Measurements from ENCODE around the gene BRD4. TPM values are rescaled to one million over a fixed set of nuclear protein-coding genes. Genes with fewer than 3 reads are reported as not detected.

Gene BRD4
- total and polyA plus RNA-seq, 2 of the 13 experiments (the other 11 are each of a cell fraction or from before 2014, with no cell fraction given), result 10.5 to 11.4 TPM

DNA sequence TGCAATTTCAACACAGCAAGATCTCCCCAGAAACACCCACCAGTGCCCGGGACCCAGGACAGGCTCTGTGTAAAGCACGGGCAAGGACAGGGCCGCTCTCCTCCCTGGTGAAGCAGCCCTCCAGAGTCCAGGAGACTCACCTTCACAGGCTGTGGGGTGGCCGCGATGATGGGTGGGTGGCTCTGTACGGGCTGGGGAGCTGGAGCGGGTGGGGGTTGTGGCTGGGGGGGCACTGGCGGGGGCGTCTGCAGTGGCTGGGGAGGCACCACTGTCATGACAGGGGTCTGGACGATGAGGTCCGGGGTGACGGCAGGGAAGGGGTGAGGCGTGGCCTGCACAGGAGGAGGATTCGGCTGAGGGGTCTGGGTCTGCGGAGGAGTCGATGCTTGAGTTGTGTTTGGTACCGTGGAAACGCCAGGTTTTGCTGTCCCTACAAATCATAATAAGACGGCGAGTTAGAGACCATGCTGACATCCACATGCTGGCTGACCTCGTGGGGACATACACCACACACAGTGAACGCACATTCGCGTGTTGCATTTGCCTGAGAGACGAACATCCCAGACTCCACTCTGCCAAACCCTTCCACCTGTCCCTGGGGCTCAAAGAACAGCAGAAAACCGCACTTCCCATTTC is 67.0 kb downstream of the BRD4 start:
- no peak for DNase-seq (ENCODE audit: low spot score)
- intact Hi-C loops (cut with micrococcal nuclease; ENCODE audit: unreplicated experiment), result loop anchor here (10.0 kb wide), 1 partner anchor 59 kb away; no protein-coding TSS in a partner anchor
- 97% methylated on average over 23 of the region's 26 CpGs for WGBS (ENCODE audit: low lambda C conversion rate)

GRCh38 chr19:15264933-15265206 is 67.5 kb downstream of the BRD4 start:
- no peak overlapping the region for H3K4me2 ChIP-seq (ENCODE audit: low read depth, low read length)
- peaks cover 58% of the 10 kb centered on the region for H4K20me1 ChIP-seq (ENCODE audit: insufficient read depth, low read length)
- ChIA-PET POLR2A (no interaction called here), CTCF (ENCODE audit: low intra/inter-chr PET ratio, low total read pairs) (interaction anchor here (2.0 kb wide), 1 partner anchor 33 kb away, joined by 8 read pairs; no protein-coding TSS in a partner anchor)
- H3K4me3 ChIP-seq (replicated peaks in 1 of 3; ENCODE audit: insufficient read depth in 1 of 3, low read depth in 2 of 3, low read length in 3 of 3), result no peak overlapping the region
- no CpG with 5 or more reads among the region's 1 CpG for WGBS (ENCODE audit: low lambda C conversion rate)
- peaks cover 28% of the 10 kb centered on the region for H3K4me1 ChIP-seq (ENCODE audit: insufficient read depth, low read length)
- H3K9ac ChIP-seq (ENCODE audit: insufficient read depth, low read depth, low read length), result no peak overlapping the region
- in situ Hi-C loops (cut with HindIII; ENCODE audit: extremely low pct_ligation_motif_present, low pct_unique_long_range_greater_than_20kb), result no loop called here
- H2AFZ ChIP-seq (ENCODE audit: low read length), result no peak overlapping the region
- H3K9me3 ChIP-seq (ENCODE audit: low read length), result no peaks in the 10 kb centered on the region
- no peak for TF ChIP-seq KDM4B (CRISPR knock-in tag; IDR thresholded peaks at IDR 0.05)
- no peak for TF ChIP-seq ZNF790 (CRISPR knock-in tag; IDR thresholded peaks at IDR 0.05; ENCODE audit: borderline replicate concordance)
- TF ChIP-seq ZBTB46 (CRISPR knock-in tag; IDR thresholded peaks at IDR 0.05; ENCODE audit: borderline replicate concordance), result no peak
- TF ChIP-seq RBM22 (optimal IDR thresholded peaks at IDR 0.05; ENCODE audit: low read length), result peak; percentile 65
- peaks cover 40% of the 10 kb centered on the region for H3K79me2 ChIP-seq (ENCODE audit: insufficient read depth, low read length)
- H3K27ac ChIP-seq (ENCODE audit: extremely low read length, insufficient read depth, low read length), result no peak overlapping the region
- DNase-seq (ENCODE audit: low spot score) (no peak), ATAC-seq (peak; percentile 38), FAIRE-seq (no peak)
- intact Hi-C loops (cut with micrococcal nuclease; ENCODE audit: unreplicated experiment), result loop anchor here (1.0 to 10.0 kb wide), 3 partner anchors 32 to 152 kb away; partner anchors contain the start of gene AKAP8L
- H3K36me3 ChIP-seq (replicated peaks in 1 of 2; ENCODE audit: control insufficient read depth in 1 of 2, insufficient read depth in 2 of 2, low read length in 2 of 2), result peaks cover 45 to 90% of the 10 kb centered on the region in 2 experiments
- no TSS peak for BruUV-seq (replicated peaks)
- H3K27me3 ChIP-seq (ENCODE audit: control insufficient read depth in 1 of 2, insufficient read depth in 2 of 2, low read length in 2 of 2), result no peaks in the 10 kb centered on the region

More for the DNA sequence above, 67.0 kb downstream of the BRD4 start:
- CTCF ChIA-PET (ENCODE audit: low intra/inter-chr PET ratio, low total read pairs), result no interaction called here
- peaks cover 45% of the 10 kb centered on the region for H3K79me2 ChIP-seq (ENCODE audit: insufficient read depth, low read length)
- H2AFZ ChIP-seq (ENCODE audit: low read length), result no peak overlapping the region
- TF ChIP-seq, protein P1, sequence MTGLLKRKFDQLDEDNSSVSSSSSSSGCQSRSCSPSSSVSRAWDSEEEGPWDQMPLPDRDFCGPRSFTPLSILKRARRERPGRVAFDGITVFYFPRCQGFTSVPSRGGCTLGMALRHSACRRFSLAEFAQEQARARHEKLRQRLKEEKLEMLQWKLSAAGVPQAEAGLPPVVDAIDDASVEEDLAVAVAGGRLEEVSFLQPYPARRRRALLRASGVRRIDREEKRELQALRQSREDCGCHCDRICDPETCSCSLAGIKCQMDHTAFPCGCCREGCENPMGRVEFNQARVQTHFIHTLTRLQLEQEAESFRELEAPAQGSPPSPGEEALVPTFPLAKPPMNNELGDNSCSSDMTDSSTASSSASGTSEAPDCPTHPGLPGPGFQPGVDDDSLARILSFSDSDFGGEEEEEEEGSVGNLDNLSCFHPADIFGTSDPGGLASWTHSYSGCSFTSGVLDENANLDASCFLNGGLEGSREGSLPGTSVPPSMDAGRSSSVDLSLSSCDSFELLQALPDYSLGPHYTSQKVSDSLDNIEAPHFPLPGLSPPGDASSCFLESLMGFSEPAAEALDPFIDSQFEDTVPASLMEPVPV (CRISPR knock-in tag; IDR thresholded peaks at IDR 0.05), result no peak
- peaks cover 63% of the 10 kb centered on the region for H4K20me1 ChIP-seq (ENCODE audit: insufficient read depth, low read length)
- no peaks in the 10 kb centered on the region for H3K27me3 ChIP-seq (ENCODE audit: control insufficient read depth in 1 of 2, insufficient read depth in 2 of 2, low read length in 2 of 2)
- no peak overlapping the region for H3K4me2 ChIP-seq (ENCODE audit: low read depth, low read length)
- peaks cover 33% of the 10 kb centered on the region for H3K4me1 ChIP-seq (ENCODE audit: insufficient read depth, low read length)
- POLR2A ChIA-PET, result no interaction called here
- H3K9ac ChIP-seq (ENCODE audit: insufficient read depth, low read depth, low read length), result no peak overlapping the region
- ATAC-seq (peak; percentile 11; the same call in 2 of the 3 replicates), FAIRE-seq (no peak)
- no peaks in the 10 kb centered on the region for H3K9me3 ChIP-seq (ENCODE audit: low read length)
- no peak overlapping the region for H3K27ac ChIP-seq (ENCODE audit: extremely low read length, insufficient read depth, low read length)
- H3K36me3 ChIP-seq (replicated peaks in 1 of 2; ENCODE audit: control insufficient read depth in 1 of 2, insufficient read depth in 2 of 2, low read length in 2 of 2), result peaks cover 43 to 90% of the 10 kb centered on the region in 2 experiments; a peak in 4 of 5 replicates
- in situ Hi-C loops (cut with HindIII; ENCODE audit: extremely low pct_ligation_motif_present, low pct_unique_long_range_greater_than_20kb), result no loop called here
- H3K4me3 ChIP-seq (replicated peaks in 1 of 3; ENCODE audit: insufficient read depth in 1 of 3, low read depth in 2 of 3, low read length in 3 of 3), result no peak overlapping the region
- no TSS peak for BruUV-seq (replicated peaks)
